Measurements from ENCODE around the gene RTTN.

DNA sequence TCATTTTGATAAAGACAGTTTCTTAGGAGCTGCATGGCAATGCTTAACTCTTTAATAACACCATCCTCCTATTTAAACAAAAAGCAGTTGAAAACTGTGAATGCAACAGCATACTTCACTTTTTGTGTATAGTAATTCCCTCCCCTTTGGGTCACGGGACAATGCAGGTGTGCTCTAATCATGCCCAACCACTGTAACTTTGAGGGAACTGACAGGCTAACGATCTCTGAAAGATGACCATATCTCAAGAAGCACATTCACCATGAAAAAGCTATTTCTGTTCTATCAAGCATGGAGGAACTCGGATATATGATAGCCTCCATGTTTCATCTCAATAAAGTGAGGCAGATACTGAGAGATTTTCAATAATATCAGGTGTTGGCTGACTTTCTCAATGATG, 176.8 kb downstream of the RTTN start:
- TF ChIP-seq POLR2A (IDR thresholded peaks at IDR 0.05; ENCODE audit: low read depth, low read length) (no peak), CHD1 (IDR thresholded peaks at IDR 0.05; ENCODE audit: low read depth, low read length) (no peak), MAZ (IDR thresholded peaks at IDR 0.05; ENCODE audit: borderline replicate concordance, low read depth, low read length) (no peak), FOS (IDR thresholded peaks at IDR 0.05; ENCODE audit: low read depth, low read length) (no peak), MXI1 (IDR thresholded peaks at IDR 0.05; ENCODE audit: borderline replicate concordance, low read depth, low read length) (no peak), NFE2L2 (IDR thresholded peaks at IDR 0.05; ENCODE audit: low read depth, low read length) (no peak), RAD21 (IDR thresholded peaks at IDR 0.05; ENCODE audit: low read length) (no peak), RCOR1 (IDR thresholded peaks at IDR 0.05; ENCODE audit: insufficient replicate concordance, low read length) (no peak)
- TF ChIP-seq, protein P1, sequence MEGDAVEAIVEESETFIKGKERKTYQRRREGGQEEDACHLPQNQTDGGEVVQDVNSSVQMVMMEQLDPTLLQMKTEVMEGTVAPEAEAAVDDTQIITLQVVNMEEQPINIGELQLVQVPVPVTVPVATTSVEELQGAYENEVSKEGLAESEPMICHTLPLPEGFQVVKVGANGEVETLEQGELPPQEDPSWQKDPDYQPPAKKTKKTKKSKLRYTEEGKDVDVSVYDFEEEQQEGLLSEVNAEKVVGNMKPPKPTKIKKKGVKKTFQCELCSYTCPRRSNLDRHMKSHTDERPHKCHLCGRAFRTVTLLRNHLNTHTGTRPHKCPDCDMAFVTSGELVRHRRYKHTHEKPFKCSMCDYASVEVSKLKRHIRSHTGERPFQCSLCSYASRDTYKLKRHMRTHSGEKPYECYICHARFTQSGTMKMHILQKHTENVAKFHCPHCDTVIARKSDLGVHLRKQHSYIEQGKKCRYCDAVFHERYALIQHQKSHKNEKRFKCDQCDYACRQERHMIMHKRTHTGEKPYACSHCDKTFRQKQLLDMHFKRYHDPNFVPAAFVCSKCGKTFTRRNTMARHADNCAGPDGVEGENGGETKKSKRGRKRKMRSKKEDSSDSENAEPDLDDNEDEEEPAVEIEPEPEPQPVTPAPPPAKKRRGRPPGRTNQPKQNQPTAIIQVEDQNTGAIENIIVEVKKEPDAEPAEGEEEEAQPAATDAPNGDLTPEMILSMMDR (conservative IDR thresholded peaks at IDR 0.05; ENCODE audit: low read depth, low read length), result no peak
